ENCODE results near the gene EDAR.
A peak's percentile ranks its signal among the peaks of the same experiment; 100 is the strongest.

The EDAR gene

DNA sequence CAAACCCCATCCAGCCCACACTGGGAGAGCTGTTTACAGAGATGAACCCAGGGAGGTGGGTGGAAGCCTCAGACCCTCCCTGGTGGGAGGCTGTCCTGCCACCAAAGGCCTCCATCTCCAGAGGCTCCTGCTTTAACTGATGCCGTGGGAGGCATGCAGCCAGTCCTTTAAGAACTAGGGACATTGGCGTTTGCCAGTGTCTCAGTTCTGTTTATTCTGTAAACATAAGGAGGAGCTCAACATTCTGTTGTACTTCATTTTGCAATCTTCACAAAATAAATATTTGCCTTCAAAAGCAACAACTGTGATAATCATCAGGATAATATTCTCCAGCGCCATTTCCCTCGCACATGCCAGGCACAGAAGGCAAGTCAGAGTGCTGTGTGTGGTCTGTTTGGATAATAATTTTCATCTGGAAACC lies 6.8 kb downstream of the EDAR start:
- Mint-ChIP-seq H3K4me1 (peaks cover 11% of the 10 kb centered on the region), H3K36me3 (no peaks in the 10 kb centered on the region), H3K27ac (no peak overlapping the region), H3K9me3 (no peaks in the 10 kb centered on the region), H3K4me3 (no peak overlapping the region)
- ATAC-seq, result no peak
- no peak for DNase-seq (ENCODE audit: low spot score in 2 of 2)

GRCh38 chr2:108981846-108982245 lies 7.2 kb downstream of the EDAR start:
- H3K36me3 Mint-ChIP-seq, result no peaks in the 10 kb centered on the region
- ATAC-seq (no peak), DNase-seq (ENCODE audit: low spot score in 2 of 2) (no peak)
- H3K27ac Mint-ChIP-seq, result no peak overlapping the region
- H3K4me1 Mint-ChIP-seq, result peaks cover 11% of the 10 kb centered on the region
- no peak overlapping the region for H3K4me3 Mint-ChIP-seq
- H3K9me3 Mint-ChIP-seq, result no peaks in the 10 kb centered on the region

GRCh38 chr2:108980076-108980475 lies 8.9 kb downstream of the EDAR start:
- no peak for DNase-seq (ENCODE audit: low spot score in 2 of 2)
- Mint-ChIP-seq H3K4me3 (no peak overlapping the region), H3K9me3 (no peaks in the 10 kb centered on the region), H3K27ac (no peak overlapping the region), H3K4me1 (peaks cover 11% of the 10 kb centered on the region), H3K36me3 (no peaks in the 10 kb centered on the region)
- no peak for ATAC-seq

DNA sequence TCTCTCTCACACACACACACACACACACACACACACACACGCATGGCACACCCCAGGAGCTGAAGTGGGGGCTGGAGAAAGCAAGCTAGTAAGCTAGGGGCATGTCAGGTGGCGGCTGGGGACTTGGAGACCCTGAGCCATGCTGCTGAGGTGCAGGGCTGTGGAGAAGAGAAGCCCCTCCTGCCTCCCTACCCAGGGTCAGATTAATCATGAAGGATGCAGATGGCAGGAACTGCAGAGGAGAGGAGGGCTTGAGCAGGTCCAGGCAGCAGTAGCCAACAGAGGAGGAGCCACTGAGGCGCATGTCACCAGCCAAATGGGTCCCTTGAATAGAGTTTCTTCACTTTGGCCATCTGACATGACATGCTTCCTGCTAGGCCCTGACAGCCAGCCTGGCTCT lies 9.6 kb downstream of the EDAR start:
- H3K4me1 Mint-ChIP-seq, result peaks cover 11% of the 10 kb centered on the region

GRCh38 chr2:108978709-108979111 lies 10.3 kb downstream of the EDAR start:
- no peaks in the 10 kb centered on the region for H3K9me3 Mint-ChIP-seq
- H3K36me3 Mint-ChIP-seq, result no peaks in the 10 kb centered on the region
- no peak overlapping the region for H3K4me3 Mint-ChIP-seq
- ATAC-seq (no peak), DNase-seq (ENCODE audit: low spot score in 2 of 2) (no peak)
- peaks cover 11% of the 10 kb centered on the region for H3K4me1 Mint-ChIP-seq
- H3K27ac Mint-ChIP-seq, result no peak overlapping the region

More for the DNA sequence above, 9.6 kb downstream of the EDAR start:
- Mint-ChIP-seq H3K9me3 (no peaks in the 10 kb centered on the region), H3K27ac (no peak overlapping the region), H3K36me3 (no peaks in the 10 kb centered on the region), H3K4me3 (no peak overlapping the region)
- DNase-seq (ENCODE audit: low spot score in 2 of 2), result no peak
- ATAC-seq, result no peak

DNA sequence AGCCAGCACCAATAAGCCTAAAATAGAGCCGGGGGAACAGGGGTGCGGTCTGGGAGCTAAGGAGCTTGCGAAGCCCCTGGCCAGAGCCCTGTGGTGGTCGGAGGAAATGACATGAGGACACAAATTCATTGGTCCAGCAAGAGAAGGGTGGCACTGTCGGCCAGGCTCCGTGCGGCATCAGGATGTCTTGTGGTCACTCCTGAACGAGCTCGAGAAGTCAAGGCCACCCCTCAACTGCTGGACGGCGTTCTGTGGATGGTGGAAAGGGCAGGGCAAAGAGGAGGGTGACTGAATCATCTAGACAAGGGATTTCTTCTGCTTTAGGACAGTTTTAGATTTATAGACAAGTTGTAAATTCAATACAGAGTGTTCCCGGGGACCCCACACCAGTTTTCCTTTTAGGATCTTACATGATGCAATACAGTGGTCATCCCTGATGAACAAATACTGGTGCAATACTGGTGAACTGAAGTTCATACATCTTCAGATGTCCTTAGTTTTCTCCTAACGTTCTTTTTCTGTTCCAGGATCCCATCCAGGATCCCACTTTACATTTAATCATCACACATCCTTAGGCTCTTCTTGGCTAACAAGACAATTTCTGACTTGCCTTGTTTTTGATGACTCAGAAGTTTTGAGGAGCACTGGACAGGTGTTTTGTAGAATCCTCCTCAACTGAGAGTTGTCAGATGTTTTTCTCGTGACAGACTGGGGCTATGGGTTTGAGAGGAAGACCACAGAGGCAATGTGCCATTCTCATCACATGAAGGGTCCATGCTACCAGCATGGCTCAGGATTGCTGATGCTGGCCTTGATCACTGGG lies 13.2 kb downstream of the EDAR start:
- Mint-ChIP-seq H3K9me3 (no peaks in the 10 kb centered on the region), H3K36me3 (no peaks in the 10 kb centered on the region), H3K4me1 (peaks cover 5% of the 10 kb centered on the region)

DNA sequence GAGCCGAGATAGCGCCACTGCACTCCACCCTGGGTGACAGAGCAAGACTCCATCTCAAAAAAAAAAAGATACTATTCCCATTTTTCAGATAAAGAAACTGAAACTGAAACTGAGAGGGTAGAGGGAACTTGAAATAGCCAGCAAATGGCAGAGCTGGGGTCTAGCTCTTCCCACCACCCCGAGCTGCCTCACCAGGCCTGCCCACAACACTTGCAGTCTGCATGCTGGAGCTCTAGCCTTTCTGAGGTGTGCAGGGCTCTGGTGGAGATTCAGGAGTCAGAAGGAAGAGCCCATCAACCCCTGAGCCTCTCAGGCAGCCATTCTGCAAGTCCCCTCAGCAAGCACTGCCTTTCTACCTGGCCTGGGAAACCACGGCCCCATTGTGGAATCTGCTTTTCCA lies 14.3 kb downstream of the EDAR start:
- H3K4me1 Mint-ChIP-seq, result peaks cover 3% of the 10 kb centered on the region
- no peaks in the 10 kb centered on the region for H3K9me3 Mint-ChIP-seq

More for the DNA sequence above, 13.2 kb downstream of the EDAR start:
- no peak for DNase-seq (ENCODE audit: low spot score in 2 of 2)
- ATAC-seq, result no peak
- Mint-ChIP-seq H3K4me3 (no peak overlapping the region), H3K27ac (no peak overlapping the region)

DNA sequence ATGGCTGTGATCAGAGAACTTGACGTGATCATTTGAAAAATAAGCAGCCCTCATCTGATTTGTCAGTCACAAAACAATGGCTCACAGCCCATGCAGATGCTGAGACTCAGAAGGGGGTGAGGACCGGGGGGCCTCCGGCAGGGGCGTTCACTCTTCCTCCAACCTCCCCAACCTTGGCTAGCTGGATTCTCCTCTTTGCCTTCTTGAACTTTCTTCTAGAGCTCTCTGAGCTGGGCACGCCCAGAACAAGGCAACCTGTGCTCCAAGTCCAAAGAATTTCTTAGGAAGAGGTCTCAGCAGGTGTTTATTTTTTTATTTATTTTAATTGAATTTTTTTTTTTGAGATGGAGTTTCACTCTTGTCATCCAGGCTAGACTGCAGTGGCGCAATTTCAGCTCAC lies 16.4 kb downstream of the EDAR start:
- no peak for DNase-seq (ENCODE audit: low spot score in 2 of 2)
- H3K9me3 Mint-ChIP-seq, result no peaks in the 10 kb centered on the region
- ATAC-seq, result no peak
- no peaks in the 10 kb centered on the region for H3K36me3 Mint-ChIP-seq
- no peak overlapping the region for H3K4me3 Mint-ChIP-seq
- H3K4me1 Mint-ChIP-seq, result peaks cover 3% of the 10 kb centered on the region
- no peak overlapping the region for H3K27ac Mint-ChIP-seq

More for the DNA sequence above, 14.3 kb downstream of the EDAR start:
- Mint-ChIP-seq H3K27ac (no peak overlapping the region), H3K4me3 (no peak overlapping the region), H3K36me3 (no peaks in the 10 kb centered on the region)
- no peak for ATAC-seq
- DNase-seq (ENCODE audit: low spot score in 2 of 2), result no peak

- H3K4me1 Mint-ChIP-seq, result peaks cover 5% of the 10 kb centered on the region
- H3K9me3 Mint-ChIP-seq, result no peaks in the 10 kb centered on the region
- no peaks in the 10 kb centered on the region for H3K36me3 Mint-ChIP-seq
- DNase-seq (ENCODE audit: low spot score in 2 of 2) (no peak), ATAC-seq (no peak)
- no peak overlapping the region for H3K27ac Mint-ChIP-seq
- no peak overlapping the region for H3K4me3 Mint-ChIP-seq
Observed at GRCh38 chr2:108971661-108972566, 17.1 kb downstream of the EDAR start.

GRCh38 chr2:108970369-108970768 lies 18.7 kb downstream of the EDAR start:
- DNase-seq (ENCODE audit: low spot score in 2 of 2) (no peak), ATAC-seq (no peak)
- no peak overlapping the region for H3K4me3 Mint-ChIP-seq
- peaks cover 19% of the 10 kb centered on the region for H3K4me1 Mint-ChIP-seq
- H3K36me3 Mint-ChIP-seq, result no peaks in the 10 kb centered on the region
- H3K9me3 Mint-ChIP-seq, result no peaks in the 10 kb centered on the region
- H3K27ac Mint-ChIP-seq, result no peak overlapping the region

GRCh38 chr2:108969856-108970255 lies 19.2 kb downstream of the EDAR start:
- Mint-ChIP-seq H3K27ac (no peak overlapping the region), H3K4me3 (no peak overlapping the region), H3K36me3 (no peaks in the 10 kb centered on the region), H3K4me1 (peaks cover 24% of the 10 kb centered on the region), H3K9me3 (no peaks in the 10 kb centered on the region)
- DNase-seq (ENCODE audit: low spot score in 2 of 2), result no peak
- no peak for ATAC-seq

GRCh38 chr2:108968619-108969018 lies 20.4 kb downstream of the EDAR start:
- no peak for ATAC-seq
- no peak for DNase-seq (ENCODE audit: low spot score in 2 of 2)
- H3K9me3 Mint-ChIP-seq, result no peaks in the 10 kb centered on the region
- H3K4me3 Mint-ChIP-seq, result no peak overlapping the region
- H3K36me3 Mint-ChIP-seq, result no peaks in the 10 kb centered on the region
- H3K27ac Mint-ChIP-seq, result no peak overlapping the region
- H3K4me1 Mint-ChIP-seq, result peaks cover 27% of the 10 kb centered on the region

- H3K4me1 Mint-ChIP-seq, result peaks cover 27% of the 10 kb centered on the region
- no peak overlapping the region for H3K27ac Mint-ChIP-seq
- DNase-seq (ENCODE audit: low spot score in 2 of 2) (no peak), ATAC-seq (no peak)
- H3K36me3 Mint-ChIP-seq, result no peaks in the 10 kb centered on the region
- no peak overlapping the region for H3K4me3 Mint-ChIP-seq
- no peaks in the 10 kb centered on the region for H3K9me3 Mint-ChIP-seq
Observed at GRCh38 chr2:108967757-108968156, 21.3 kb downstream of the EDAR start.

- H3K4me3 Mint-ChIP-seq, result no peak overlapping the region
- H3K27ac Mint-ChIP-seq, result peak overlapping the region; percentile 63
- no peaks in the 10 kb centered on the region for H3K36me3 Mint-ChIP-seq
- DNase-seq (ENCODE audit: low spot score in 2 of 2) (no peak), ATAC-seq (no peak)
- H3K9me3 Mint-ChIP-seq, result no peaks in the 10 kb centered on the region
- peaks cover 27% of the 10 kb centered on the region for H3K4me1 Mint-ChIP-seq
Observed at GRCh38 chr2:108965540-108966289, 23.3 kb downstream of the EDAR start.

- no peak overlapping the region for H3K4me3 Mint-ChIP-seq
- no peaks in the 10 kb centered on the region for H3K36me3 Mint-ChIP-seq
- no peak for ATAC-seq
- DNase-seq (ENCODE audit: low spot score in 2 of 2), result no peak
- peaks cover 31% of the 10 kb centered on the region for H3K4me1 Mint-ChIP-seq
- no peak overlapping the region for H3K27ac Mint-ChIP-seq
- no peaks in the 10 kb centered on the region for H3K9me3 Mint-ChIP-seq
Observed at GRCh38 chr2:108963057-108963456, 26.0 kb downstream of the EDAR start.

All from stimulated activated effector memory CD8-positive, alpha-beta T cell treated with anti-CD3 and anti-CD28 coated beads, Interleukin-12 subunit alpha, Interleukin-12 subunit beta, amount 100 ng/mL, for 72 hours (primary cell).